Liver (tissue), 9 donors: ENCODE measurements around the gene LTBP2. TPM values are rescaled to one million over a fixed set of nuclear protein-coding genes. Genes with fewer than 3 reads are reported as not detected.

Source experiments
- DNase-seq: peaks from one replicate; pipeline ENCODE4 v3.0.0-alpha.2; 2017; ENCODE audit warnings: low spot score
- H3K27ac ChIP-seq, 2 donors: one replicate each; pipeline ENCODE4 v1.7.0; 2013; ENCODE audit warnings: inconsistent platforms in 2 of 2, low read length in 2 of 2, control low read depth in 1 of 2, low read depth in 1 of 2, mild to moderate bottlenecking in 1 of 2
- H3K27me3 ChIP-seq, 4 donors: one replicate each; pipeline versions ENCODE4 v1.6.1 to v1.7.0; 2013; ENCODE audit warnings: low read length in 3 of 4, inconsistent platforms in 1 of 4, mild to moderate bottlenecking in 1 of 4, moderate library complexity in 1 of 4; ENCODE audit not compliant: control insufficient read depth in 4 of 4, insufficient read depth in 4 of 4
- H3K36me3 ChIP-seq, 4 donors: one replicate each; pipeline versions ENCODE4 v1.6.1 to v1.7.0; 2013; ENCODE audit warnings: low read length in 3 of 4, mild to moderate bottlenecking in 3 of 4, low read depth in 1 of 4, moderate library complexity in 1 of 4; ENCODE audit not compliant: control insufficient read depth in 4 of 4, insufficient read depth in 3 of 4
- H3K4me1 ChIP-seq, 4 donors: one replicate each; pipeline versions ENCODE4 v1.6.1 to v1.7.0; 2013; ENCODE audit warnings: low read length in 3 of 4, mild to moderate bottlenecking in 3 of 4, moderate library complexity in 1 of 4; ENCODE audit not compliant: control insufficient read depth in 4 of 4, insufficient read depth in 4 of 4
- H3K4me3 ChIP-seq, 3 donors: one replicate each; pipeline versions ENCODE4 v1.6.1 to v1.7.0; 2013; ENCODE audit warnings: low read length in 3 of 3, control low read depth in 1 of 3, low read depth in 1 of 3, mild to moderate bottlenecking in 1 of 3
- H3K9ac ChIP-seq, 2 donors: one replicate each; pipeline ENCODE4 v1.7.0; 2013; ENCODE audit warnings: low read length in 2 of 2, mild to moderate bottlenecking in 2 of 2, moderate library complexity in 2 of 2, control low read depth in 1 of 2, low read depth in 1 of 2
- H3K9me3 ChIP-seq, 4 donors: one replicate each; pipeline versions ENCODE4 v1.6.1 to v1.7.0; 2013; ENCODE audit warnings: low read length in 3 of 4; ENCODE audit not compliant: control insufficient read depth in 4 of 4
- FOXA1 ChIP-seq: IDR thresholded peaks from 2 replicates; pipeline ENCODE4 v1.6.1; 2016; ENCODE audit warnings: antibody characterized with exemption
- FOXA2 ChIP-seq: IDR thresholded peaks from 2 replicates; pipeline ENCODE4 v1.6.1; 2016; ENCODE audit warnings: antibody characterized with exemption
- GABPA ChIP-seq, 2 donors: IDR thresholded peaks in 1 of 2; conservative IDR thresholded peaks in 1 of 2; 2 replicates each; pipeline ENCODE4 v1.6.1; 2016; ENCODE audit warnings: antibody characterized with exemption in 2 of 2, mild to moderate bottlenecking in 1 of 2, moderate library complexity in 1 of 2
- HNF4A ChIP-seq, 2 donors: conservative IDR thresholded peaks; 2 replicates each; pipeline ENCODE4 v1.6.1; 2016; ENCODE audit warnings: antibody characterized with exemption in 2 of 2, mild to moderate bottlenecking in 2 of 2
- HNF4G ChIP-seq: IDR thresholded peaks from 2 replicates; pipeline ENCODE4 v1.6.1; 2016; ENCODE audit warnings: antibody characterized with exemption
- JUND ChIP-seq, 2 donors: IDR thresholded peaks; 2 replicates each; pipeline ENCODE4 v1.6.1; 2016; ENCODE audit warnings: antibody characterized with exemption in 2 of 2
- NR2F2 ChIP-seq: IDR thresholded peaks from 2 replicates; pipeline ENCODE4 v1.6.1; 2016; ENCODE audit warnings: antibody characterized with exemption
- RAD21 ChIP-seq, 2 donors: IDR thresholded peaks; 2 replicates each; pipeline ENCODE4 v1.6.1; 2016; ENCODE audit warnings: antibody characterized with exemption in 2 of 2, mild to moderate bottlenecking in 2 of 2
- RXRA ChIP-seq, 2 donors: IDR thresholded peaks; 2 replicates each; pipeline ENCODE4 v1.6.1; 2017 to 2018; ENCODE audit warnings: antibody characterized with exemption in 2 of 2, mild to moderate bottlenecking in 1 of 2
- SP1 ChIP-seq: IDR thresholded peaks from 2 replicates; pipeline ENCODE4 v1.6.1; 2018; ENCODE audit warnings: antibody characterized with exemption, mild to moderate bottlenecking
- TAF1 ChIP-seq: conservative IDR thresholded peaks from 2 replicates; pipeline ENCODE4 v1.6.1; 2016; ENCODE audit warnings: antibody characterized with exemption, mild to moderate bottlenecking
- YY1 ChIP-seq: IDR thresholded peaks from 2 replicates; pipeline ENCODE4 v1.6.1; 2016; ENCODE audit warnings: antibody characterized with exemption, mild to moderate bottlenecking
- WGBS: extraction: QIAGEN DNeasy Blood & Tissue Kit; methylation state at CpG from one replicate; pipeline ENCODE4 v1.1.7; 2013; 5-methylcytosine and 5-hydroxymethylcytosine counted together
- polyA plus RNA-seq, 2 donors: library from polyadenylated mRNA; stranded (reverse) in 1 of 2; unstranded in 1 of 2; fragments of 200-250 nt in 1 of 2; fragments of >200 nt in 1 of 2; fragmentation: Nextera tagmentation in 1 of 2; extraction: Ambion mirVana in 1 of 2; gene quantifications; one replicate each; pipeline versions ENCODE4 v1.2.1 to v1.2.3, GENCODE V29; 2013 to 2015
- total RNA-seq, 2 donors: library from RNA; depleted of rRNA; stranded (reverse); fragments of >200 nt; gene quantifications; one replicate each; pipeline ENCODE4 v1.2.3, GENCODE V29; 2014
- TF ChIP-seq, protein P1 (sequence below): IDR thresholded peaks from 2 replicates; pipeline ENCODE4 v1.6.1; 2016; ENCODE audit warnings: antibody characterized with exemption
- TF ChIP-seq, protein P2 (sequence below): IDR thresholded peaks from 2 replicates; pipeline ENCODE4 v1.6.1; 2016; ENCODE audit warnings: antibody characterized with exemption
- TF ChIP-seq, protein P3 (sequence below): IDR thresholded peaks from 2 replicates; pipeline ENCODE4 v1.6.1; 2016; ENCODE audit warnings: antibody characterized with exemption, mild to moderate bottlenecking
- TF ChIP-seq, protein P4 (sequence below): IDR thresholded peaks from 2 replicates; pipeline ENCODE4 v1.6.1; 2016; ENCODE audit warnings: antibody characterized with exemption
- TF ChIP-seq, protein P5 (sequence below): fragments of 150-350 bp; IDR thresholded peaks from 2 replicates; pipeline ENCODE4 v1.5.1; 2017; ENCODE audit warnings: improper control_type of control experiment, low read depth, low read length; ENCODE audit not compliant: missing input control
- donor health status: healthy.
- donor health status: healthy.
- donor health status: healthy.
- donor health status: healthy.
- donor health status: healthy.

LTBP2 gene
- total and polyA plus RNA-seq, 4 donors: 0.24 to 1.3 (median 0.89) TPM

DNA sequence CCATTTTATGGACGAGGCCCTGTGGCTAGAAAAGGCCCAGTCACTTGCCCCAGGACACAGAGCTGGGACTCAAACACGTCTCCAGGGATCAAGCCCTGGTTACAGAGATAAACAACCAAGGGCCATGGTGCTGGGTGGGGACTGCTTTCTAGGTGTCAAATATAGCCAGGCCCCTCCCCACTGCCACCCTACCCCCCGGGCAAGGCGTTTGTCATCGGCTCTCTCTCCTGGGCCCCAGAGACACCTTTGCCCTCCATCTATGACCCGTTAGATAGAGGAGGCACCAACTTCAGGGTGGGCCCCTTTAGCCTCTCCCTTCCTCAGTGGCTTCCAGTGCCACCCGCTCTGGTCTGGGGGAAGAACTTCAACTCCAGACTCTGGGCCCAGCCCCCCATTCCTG lies 18.0 kb downstream of the LTBP2 start:
- whole genome bisulfite sequencing: 84% methylated on average over 7 of the region's 7 CpGs
- no peaks in the 10 kb centered on the region for H3K9me3 ChIP-seq
- H3K4me1 ChIP-seq: peaks cover 0 to 4% (median 0%) of the 10 kb centered on the region in 4 donors
- DNase-seq: no peak
- H3K27ac ChIP-seq: no peak overlapping the region
- H3K9ac ChIP-seq: no peak overlapping the region
- no peak overlapping the region for H3K4me3 ChIP-seq
- no peaks in the 10 kb centered on the region for H3K27me3 ChIP-seq
- TF ChIP-seq, protein P1, sequence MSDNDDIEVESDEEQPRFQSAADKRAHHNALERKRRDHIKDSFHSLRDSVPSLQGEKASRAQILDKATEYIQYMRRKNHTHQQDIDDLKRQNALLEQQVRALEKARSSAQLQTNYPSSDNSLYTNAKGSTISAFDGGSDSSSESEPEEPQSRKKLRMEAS: no peak
- no peak for TF ChIP-seq GABPA (IDR thresholded peaks at IDR 0.05 in 1 of 2, conservative IDR thresholded peaks at IDR 0.05 in 1 of 2)
- TF ChIP-seq, protein P2, sequence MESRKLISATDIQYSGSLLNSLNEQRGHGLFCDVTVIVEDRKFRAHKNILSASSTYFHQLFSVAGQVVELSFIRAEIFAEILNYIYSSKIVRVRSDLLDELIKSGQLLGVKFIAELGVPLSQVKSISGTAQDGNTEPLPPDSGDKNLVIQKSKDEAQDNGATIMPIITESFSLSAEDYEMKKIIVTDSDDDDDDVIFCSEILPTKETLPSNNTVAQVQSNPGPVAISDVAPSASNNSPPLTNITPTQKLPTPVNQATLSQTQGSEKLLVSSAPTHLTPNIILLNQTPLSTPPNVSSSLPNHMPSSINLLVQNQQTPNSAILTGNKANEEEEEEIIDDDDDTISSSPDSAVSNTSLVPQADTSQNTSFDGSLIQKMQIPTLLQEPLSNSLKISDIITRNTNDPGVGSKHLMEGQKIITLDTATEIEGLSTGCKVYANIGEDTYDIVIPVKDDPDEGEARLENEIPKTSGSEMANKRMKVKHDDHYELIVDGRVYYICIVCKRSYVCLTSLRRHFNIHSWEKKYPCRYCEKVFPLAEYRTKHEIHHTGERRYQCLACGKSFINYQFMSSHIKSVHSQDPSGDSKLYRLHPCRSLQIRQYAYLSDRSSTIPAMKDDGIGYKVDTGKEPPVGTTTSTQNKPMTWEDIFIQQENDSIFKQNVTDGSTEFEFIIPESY: no peak
- no peak for TF ChIP-seq HNF4G
- no peaks in the 10 kb centered on the region for H3K36me3 ChIP-seq

DNA sequence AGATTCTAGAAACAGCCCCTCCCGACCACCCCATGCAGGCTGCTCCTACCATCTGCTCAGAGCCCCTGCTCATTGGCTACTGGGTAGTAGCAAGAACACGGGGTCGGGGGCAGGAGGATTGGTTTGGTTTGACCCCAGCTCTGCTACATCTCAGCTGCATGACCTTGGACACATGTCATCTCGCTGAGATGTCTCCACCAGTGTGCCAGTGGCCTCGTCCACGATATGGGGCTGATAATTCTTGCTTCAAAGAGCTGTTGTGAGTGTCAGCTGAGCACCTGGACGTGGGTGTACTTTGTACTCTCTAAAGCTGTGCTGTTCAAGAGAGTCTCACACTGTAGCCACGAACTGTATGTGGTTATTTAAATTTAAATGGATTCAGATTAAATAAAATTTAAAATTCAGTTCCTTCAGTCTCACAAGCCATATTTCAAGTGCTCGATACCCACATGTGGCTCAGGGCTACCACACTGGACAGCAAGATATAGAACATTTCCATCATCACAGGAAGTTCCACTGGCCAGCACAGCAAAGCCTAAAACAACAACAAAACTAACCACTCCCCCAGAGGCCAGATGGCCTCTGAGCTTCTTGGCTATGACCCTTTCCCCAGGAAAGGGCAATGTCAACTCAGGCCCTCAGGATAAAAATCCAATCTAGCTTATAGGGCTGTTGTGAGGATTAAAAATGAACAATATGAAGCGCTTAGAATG lies 18.6 kb downstream of the LTBP2 start:
- DNase-seq: no peak
- TF ChIP-seq, protein P3, sequence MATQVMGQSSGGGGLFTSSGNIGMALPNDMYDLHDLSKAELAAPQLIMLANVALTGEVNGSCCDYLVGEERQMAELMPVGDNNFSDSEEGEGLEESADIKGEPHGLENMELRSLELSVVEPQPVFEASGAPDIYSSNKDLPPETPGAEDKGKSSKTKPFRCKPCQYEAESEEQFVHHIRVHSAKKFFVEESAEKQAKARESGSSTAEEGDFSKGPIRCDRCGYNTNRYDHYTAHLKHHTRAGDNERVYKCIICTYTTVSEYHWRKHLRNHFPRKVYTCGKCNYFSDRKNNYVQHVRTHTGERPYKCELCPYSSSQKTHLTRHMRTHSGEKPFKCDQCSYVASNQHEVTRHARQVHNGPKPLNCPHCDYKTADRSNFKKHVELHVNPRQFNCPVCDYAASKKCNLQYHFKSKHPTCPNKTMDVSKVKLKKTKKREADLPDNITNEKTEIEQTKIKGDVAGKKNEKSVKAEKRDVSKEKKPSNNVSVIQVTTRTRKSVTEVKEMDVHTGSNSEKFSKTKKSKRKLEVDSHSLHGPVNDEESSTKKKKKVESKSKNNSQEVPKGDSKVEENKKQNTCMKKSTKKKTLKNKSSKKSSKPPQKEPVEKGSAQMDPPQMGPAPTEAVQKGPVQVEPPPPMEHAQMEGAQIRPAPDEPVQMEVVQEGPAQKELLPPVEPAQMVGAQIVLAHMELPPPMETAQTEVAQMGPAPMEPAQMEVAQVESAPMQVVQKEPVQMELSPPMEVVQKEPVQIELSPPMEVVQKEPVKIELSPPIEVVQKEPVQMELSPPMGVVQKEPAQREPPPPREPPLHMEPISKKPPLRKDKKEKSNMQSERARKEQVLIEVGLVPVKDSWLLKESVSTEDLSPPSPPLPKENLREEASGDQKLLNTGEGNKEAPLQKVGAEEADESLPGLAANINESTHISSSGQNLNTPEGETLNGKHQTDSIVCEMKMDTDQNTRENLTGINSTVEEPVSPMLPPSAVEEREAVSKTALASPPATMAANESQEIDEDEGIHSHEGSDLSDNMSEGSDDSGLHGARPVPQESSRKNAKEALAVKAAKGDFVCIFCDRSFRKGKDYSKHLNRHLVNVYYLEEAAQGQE: peak; percentile 48
- TF ChIP-seq HNF4G: no peak
- TF ChIP-seq GABPA (IDR thresholded peaks at IDR 0.05 in 1 of 2, conservative IDR thresholded peaks at IDR 0.05 in 1 of 2): no peak
- no peak for TF ChIP-seq JUND (IDR thresholded peaks at IDR 0.05)
- no peak for TF ChIP-seq RAD21 (IDR thresholded peaks at IDR 0.05)
- TF ChIP-seq RXRA (IDR thresholded peaks at IDR 0.05): no peak
- TF ChIP-seq, protein P4, sequence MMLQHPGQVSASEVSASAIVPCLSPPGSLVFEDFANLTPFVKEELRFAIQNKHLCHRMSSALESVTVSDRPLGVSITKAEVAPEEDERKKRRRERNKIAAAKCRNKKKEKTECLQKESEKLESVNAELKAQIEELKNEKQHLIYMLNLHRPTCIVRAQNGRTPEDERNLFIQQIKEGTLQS: no peak
- TF ChIP-seq, protein P5, sequence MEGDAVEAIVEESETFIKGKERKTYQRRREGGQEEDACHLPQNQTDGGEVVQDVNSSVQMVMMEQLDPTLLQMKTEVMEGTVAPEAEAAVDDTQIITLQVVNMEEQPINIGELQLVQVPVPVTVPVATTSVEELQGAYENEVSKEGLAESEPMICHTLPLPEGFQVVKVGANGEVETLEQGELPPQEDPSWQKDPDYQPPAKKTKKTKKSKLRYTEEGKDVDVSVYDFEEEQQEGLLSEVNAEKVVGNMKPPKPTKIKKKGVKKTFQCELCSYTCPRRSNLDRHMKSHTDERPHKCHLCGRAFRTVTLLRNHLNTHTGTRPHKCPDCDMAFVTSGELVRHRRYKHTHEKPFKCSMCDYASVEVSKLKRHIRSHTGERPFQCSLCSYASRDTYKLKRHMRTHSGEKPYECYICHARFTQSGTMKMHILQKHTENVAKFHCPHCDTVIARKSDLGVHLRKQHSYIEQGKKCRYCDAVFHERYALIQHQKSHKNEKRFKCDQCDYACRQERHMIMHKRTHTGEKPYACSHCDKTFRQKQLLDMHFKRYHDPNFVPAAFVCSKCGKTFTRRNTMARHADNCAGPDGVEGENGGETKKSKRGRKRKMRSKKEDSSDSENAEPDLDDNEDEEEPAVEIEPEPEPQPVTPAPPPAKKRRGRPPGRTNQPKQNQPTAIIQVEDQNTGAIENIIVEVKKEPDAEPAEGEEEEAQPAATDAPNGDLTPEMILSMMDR: no peak
- no peak for TF ChIP-seq SP1
- no peak for TF ChIP-seq FOXA1
- no peak for TF ChIP-seq YY1
- TF ChIP-seq, protein P2: no peak
- peak; percentile 71 for TF ChIP-seq NR2F2
- TF ChIP-seq FOXA2: no peak
- TF ChIP-seq TAF1: no peak
- no peak for TF ChIP-seq HNF4A (conservative IDR thresholded peaks at IDR 0.05)
- Histone ChIP-seq H3K36me3 (no peaks in the 10 kb centered on the region), H3K4me3 (no peak overlapping the region), H3K9me3 (no peaks in the 10 kb centered on the region), H3K27me3 (no peaks in the 10 kb centered on the region), H3K27ac (peak overlapping the region in 1 of 2 donors; percentile 31), H3K9ac (no peak overlapping the region), H3K4me1 (peaks cover 0 to under 1% (median 0%) of the 10 kb centered on the region in 4 donors)
- WGBS: 55% methylated on average over 10 of the region's 10 CpGs
